Mucosa of gallbladder (tissue), 1 donor: ENCODE results near the gene VWC2. TPM values are rescaled to one million over a fixed set of nuclear protein-coding genes. Genes with fewer than 3 reads are reported as not detected.

Experiments
- DNase-seq: peaks from one replicate; pipeline ENCODE4 v3.0.0-alpha.2; 2020; ENCODE audit warnings: low spot score
- total RNA-seq: library from RNA; stranded (reverse); gene quantifications from one replicate; pipeline ENCODE4 v1.2.1, GENCODE V29; 2021
- donor health status: DM: no; HTN: no; CAD: no.

VWC2 gene
- total RNA-seq, result 0.23 TPM

DNA sequence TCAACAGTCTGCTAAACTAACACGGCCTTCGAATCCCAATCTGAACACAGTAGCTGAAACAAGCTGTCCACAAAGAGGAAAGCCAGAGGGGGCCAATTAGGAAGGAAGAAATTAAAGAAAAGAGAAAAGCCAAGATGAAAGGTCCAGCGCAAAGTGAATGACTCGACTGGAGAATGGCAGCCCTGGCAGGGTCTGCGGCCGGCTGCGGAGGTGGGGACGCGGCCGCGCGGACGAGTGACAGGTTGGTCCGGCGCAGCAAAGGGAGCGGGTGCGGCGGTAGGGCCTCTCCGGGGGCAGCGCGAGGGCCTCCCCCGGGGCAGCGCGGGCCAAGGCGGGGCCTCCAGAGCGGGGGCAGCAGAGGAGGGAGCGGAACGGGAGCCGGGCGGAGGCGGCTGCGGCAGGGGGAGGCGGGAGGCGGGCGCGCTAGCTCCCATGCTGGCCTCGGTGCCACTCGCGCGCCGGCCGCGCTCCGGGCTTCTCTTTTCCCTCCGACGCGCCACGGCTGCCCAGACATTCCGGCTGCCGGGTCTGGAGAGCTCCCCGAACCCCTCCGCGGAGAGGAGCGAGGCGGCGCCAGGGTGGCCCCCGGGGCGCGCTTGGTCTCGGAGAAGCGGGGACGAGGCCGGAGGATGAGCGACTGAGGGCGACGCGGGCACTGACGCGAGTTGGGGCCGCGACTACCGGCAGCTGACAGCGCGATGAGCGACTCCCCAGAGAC, at the start of gene VWC2:
TSS of gene VWC2 (plus strand) at position 421 of the 718 bp plus-strand sequence. CDS start 1,798 bp downstream, outside the sequence.
- DNase-seq, result no peak

GRCh38 chr7:49724071-49724470, 49.4 kb upstream of the VWC2 start:
- no peak for DNase-seq

DNA sequence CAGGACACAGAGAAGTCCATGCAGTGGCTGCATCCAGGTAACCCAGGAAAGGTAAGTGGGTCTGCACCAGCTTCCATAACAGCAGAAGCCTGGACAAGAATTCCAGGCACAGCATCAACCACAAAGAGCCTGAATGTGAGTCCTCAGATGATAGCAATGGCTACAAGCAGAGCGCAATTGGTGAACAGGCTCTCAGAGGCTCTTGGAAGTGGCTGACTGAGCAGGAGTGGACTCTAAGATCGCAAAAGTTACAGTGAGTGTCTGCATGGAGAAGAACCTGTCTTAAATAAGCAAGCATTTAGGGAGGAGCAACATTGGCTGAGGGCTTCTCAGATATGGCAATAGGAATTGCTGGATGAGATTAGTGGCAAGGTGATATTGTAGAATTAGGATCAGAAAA, 41.6 kb upstream of the VWC2 start:
- no peak for DNase-seq

DNA sequence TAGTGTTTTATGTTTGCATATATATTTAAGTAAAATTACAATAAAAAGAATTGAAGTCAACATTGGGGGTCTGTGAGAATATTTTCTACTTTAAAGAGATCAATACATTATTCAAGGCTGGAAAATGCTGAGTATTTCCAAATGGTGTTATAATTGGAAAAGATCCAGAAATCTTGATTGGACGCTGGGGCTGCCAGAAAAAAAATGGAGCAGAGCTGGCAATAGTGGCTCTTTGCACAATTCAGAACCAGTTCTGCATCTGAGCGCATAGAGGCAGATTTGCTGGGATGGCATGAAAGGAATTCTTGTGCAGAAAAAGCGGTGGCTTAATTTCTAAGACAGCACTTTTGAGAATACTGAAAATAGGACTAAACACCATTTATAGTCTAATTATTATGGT, 10.8 kb upstream of the VWC2 start:
- no peak for DNase-seq

DNA sequence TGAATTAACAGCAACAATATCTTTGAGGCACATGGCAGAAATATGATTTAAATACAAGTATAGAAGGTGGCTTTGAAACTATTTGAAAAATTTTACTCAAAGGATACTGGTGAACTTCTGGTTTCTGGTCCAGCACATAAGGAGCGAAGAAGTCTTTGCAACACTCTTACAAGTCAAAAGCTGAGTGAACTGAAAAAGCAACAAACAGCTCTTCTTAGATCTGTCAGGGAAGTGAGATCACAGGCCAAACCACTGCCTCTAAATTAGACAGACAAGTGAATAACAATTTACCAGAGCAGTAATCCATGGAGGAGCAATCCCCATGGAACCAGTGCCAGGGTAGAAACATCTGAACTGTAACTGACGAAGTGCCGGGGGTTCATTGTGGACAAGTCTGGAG, 9.6 kb upstream of the VWC2 start:
- no peak for DNase-seq

GRCh38 chr7:49766966-49767365, 6.5 kb upstream of the VWC2 start:
- no peak for DNase-seq

GRCh38 chr7:49767719-49768118, 5.7 kb upstream of the VWC2 start:
- no peak for DNase-seq

- no peak for DNase-seq
These were observed 5.2 kb upstream of the VWC2 start for GRCh38 chr7:49768254-49768653.

- no peak for DNase-seq
These were observed 4.6 kb upstream of the VWC2 start for GRCh38 chr7:49768835-49769234.

DNA sequence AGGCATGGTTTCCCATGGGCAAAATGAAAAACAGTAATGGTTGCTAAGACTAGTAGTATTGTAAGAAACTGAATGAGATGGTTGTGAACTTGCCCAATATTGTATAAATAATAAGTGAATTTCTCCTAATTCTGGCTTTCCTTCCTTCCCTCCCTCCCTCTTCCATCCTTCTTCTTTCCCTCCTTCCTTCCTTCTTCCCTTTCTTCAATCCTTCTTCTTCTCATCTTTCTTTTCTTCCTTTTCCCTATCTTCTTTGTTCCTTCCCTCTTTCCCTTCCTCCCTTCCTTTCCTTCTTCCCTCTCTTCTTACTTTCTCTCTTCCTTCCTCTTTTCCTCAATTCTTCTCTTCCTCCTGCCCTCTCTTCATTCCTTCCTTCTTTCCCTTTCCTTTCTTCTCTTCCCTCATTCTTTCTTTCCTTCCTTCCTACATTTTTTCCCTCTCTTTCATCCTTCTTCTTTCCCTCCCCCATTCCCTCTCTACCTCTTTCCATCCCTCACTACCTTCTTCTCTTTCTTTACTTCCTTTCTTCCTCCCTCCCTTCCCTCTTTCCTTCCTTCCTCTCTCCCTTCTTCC, 4.1 kb upstream of the VWC2 start:
- no peak for DNase-seq

DNA sequence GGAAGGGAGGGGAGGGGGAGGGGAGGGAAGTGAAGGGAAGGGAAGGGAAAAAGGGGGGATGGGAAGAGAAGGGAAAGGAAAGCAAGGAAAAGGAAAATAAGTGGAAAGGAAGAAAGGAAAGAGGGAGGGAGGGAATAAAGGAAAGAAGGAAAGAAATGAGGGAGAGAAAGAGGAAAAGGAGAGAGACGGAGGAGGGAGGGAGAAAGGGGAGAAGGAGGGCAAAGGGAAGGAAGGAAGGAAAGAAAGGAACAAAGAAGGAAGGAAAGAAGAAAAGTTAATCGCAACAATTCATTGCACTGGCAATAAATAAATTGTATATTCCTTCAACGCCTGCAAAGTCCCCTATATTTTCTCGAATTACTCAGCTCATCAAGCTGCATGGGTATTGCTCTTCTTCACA, 2.6 kb upstream of the VWC2 start:
- DNase-seq, result no peak

GRCh38 chr7:49771427-49772176, 1.8 kb upstream of the VWC2 start:
- DNase-seq, result no peak

DNA sequence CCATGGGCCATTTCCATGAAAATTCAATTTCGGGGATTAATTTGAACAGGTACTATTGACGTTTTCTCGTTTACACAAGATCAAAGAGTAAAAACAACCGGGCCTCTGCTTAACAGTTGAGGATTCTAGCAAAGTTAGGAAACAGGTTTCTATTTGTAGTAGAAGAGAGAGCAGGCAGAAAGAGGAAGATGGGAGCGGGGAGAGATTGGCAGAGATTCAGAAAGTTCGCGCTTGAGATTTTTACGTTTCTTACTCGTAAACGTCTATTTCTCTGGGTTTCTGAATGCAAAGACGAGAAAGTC, 571 bp upstream of the VWC2 start:
- DNase-seq, result no peak

- DNase-seq, result no peak
These were observed 559 bp downstream of the VWC2 start for GRCh38 chr7:49773936-49774458.

- no peak for DNase-seq
These were observed 1.1 kb downstream of the VWC2 start for GRCh38 chr7:49774459-49775064.

- no peak for DNase-seq
These were observed 1.9 kb downstream of the VWC2 start for GRCh38 chr7:49775065-49775948.

DNA sequence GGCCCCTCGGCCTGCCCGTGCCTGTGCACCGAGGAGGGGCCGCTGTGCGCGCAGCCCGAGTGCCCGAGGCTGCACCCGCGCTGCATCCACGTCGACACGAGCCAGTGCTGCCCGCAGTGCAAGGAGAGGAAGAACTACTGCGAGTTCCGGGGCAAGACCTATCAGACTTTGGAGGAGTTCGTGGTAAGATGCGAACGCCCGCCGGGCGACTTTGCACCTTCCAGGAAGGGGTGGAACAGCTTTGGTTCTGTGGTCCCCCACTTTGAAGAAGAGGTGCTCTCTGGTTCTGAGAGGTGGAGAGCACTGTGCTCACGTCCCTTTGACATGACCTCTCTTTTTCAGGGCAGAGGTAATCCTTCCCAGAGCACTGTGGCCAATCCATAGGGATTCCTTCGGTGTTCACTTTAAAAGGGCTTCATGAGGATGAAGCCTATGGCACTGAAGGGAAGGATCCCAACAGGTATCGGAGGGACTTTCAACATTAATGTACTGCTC, 2.6 kb downstream of the VWC2 start:
- no peak for DNase-seq

DNA sequence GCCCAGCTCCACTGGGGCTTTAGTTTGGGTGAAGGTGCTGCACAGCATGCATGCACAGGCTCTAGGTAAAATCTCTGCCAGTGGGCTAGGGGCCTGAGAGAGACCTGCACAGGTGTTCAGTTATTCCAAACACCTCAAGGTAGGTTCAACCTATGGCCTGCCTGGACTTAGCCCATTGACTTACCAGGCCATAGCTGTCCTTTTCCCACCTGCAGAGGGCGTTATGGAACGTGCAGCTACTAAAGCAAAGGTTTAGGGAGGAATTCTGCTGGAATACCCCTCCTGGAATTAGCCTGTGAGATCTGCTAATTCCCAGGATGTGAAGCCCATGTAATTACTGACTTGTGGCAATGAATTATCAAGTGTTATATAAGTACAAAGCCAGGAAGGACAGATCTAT, 3.6 kb downstream of the VWC2 start:
- no peak for DNase-seq

DNA sequence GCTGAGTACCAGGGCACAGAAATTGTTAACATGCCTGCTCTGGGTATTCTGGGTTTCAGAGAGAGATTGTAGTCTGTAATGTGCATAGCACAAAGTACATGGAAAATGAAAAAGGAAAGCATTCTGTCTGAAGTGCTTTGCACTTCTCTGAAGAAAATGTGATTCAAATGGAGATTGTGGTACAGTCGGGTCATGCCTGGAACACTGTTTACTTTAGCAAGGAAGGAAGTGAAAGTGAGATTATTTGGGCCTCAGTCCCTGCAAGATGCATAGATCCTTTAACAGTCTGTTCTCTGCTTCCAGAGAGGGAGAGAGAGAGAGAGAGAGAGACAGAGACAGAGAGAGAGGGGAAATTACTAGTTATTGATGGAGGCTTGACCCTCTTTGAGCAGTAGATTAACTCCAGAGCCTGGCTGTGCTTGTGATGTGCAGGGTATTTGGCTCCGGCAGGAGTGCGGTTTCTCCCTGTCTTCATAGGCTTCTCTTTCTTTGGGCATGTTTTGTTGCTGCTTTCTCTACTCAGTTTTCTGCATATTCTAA, 5.4 kb downstream of the VWC2 start:
- no peak for DNase-seq

- DNase-seq, result no peak
These were observed 7.5 kb downstream of the VWC2 start for GRCh38 chr7:49780953-49781352.

- no peak for DNase-seq
These were observed 8.6 kb downstream of the VWC2 start for GRCh38 chr7:49781996-49782395.
